ENCODE measurements around the gene BMP7.

The BMP7 gene

DNA sequence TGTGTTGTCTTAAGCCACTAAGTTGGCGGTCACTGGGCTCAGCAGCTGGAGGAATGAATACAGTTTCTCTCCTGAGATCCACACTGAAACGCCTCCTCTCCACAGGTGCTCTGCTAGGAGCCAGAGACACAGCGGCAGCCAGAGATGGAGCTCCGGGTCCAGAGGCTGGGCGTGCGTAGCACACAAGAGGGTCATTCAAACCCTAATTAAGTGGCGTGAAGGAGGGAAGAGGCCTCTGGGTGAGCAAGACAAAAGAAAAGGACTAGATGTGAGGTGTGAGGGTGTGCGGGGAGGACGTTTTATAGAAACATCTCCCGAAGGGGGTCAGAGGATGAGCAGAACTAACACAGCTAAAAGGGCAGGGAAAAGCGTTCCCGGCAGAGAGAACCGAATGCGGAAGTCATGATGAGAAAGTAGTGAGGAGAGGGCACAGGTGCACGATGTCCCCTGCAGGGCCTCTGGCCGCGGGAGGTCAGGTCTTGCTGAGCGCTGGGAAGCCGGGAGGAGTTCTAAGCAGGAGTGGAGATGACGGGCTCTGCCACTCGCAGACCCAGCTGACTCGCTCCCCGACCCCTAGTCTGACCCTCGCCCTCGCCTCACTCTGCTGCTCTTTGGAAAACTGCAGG lies 54.4 kb downstream of the BMP7 start:
- TF ChIP-seq, protein P1, sequence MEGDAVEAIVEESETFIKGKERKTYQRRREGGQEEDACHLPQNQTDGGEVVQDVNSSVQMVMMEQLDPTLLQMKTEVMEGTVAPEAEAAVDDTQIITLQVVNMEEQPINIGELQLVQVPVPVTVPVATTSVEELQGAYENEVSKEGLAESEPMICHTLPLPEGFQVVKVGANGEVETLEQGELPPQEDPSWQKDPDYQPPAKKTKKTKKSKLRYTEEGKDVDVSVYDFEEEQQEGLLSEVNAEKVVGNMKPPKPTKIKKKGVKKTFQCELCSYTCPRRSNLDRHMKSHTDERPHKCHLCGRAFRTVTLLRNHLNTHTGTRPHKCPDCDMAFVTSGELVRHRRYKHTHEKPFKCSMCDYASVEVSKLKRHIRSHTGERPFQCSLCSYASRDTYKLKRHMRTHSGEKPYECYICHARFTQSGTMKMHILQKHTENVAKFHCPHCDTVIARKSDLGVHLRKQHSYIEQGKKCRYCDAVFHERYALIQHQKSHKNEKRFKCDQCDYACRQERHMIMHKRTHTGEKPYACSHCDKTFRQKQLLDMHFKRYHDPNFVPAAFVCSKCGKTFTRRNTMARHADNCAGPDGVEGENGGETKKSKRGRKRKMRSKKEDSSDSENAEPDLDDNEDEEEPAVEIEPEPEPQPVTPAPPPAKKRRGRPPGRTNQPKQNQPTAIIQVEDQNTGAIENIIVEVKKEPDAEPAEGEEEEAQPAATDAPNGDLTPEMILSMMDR (conservative IDR thresholded peaks at IDR 0.05; ENCODE audit: low read depth, low read length), result no peak
- no peak for DNase-seq (ENCODE audit: low read depth)

DNA sequence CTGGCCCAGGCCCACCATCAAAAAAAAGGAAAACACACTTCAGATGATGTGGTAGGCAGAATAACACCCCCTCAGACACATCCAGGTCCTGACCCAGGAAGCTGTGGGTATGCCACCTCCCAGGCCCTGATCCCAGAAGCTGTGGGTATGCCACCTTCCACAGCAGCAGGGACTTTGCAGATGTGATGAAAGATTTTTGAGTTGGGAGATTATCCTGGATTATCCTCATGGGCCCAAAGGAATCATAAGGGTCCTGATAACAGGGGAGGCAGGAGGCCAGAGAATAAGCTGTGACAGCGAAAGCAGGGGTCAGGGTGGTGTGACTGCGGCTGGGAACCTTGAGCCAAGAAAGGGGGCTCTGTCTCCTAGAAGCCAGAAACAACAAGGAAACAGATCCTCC lies 55.0 kb downstream of the BMP7 start:
- H3K4me3 ChIP-seq (ENCODE audit: low read length), result no peak overlapping the region
- DNase-seq (ENCODE audit: low read depth), result no peak
- TF ChIP-seq, protein P1 (conservative IDR thresholded peaks at IDR 0.05; ENCODE audit: low read depth, low read length), result no peak

More for the DNA sequence above, 54.4 kb downstream of the BMP7 start:
- no peak overlapping the region for H3K4me3 ChIP-seq (ENCODE audit: low read length)

DNA sequence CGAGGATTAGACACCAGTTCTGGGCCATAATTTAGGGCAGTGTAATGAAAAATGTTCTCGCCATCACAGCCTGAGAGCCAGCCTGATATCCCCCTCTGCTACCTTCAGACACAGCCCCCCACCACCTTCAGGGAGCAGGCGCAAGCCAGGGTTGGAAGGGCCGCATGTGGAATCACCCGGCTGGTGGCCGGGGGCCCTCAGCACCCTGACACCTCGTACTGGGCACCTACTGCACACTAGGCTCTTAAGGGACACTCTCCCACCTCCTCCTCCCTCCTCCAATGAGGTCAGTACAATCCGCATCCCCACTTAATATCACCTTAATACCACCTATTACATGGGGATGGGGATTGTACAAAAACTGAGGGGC lies 55.5 kb downstream of the BMP7 start:
- TF ChIP-seq, protein P1 (conservative IDR thresholded peaks at IDR 0.05; ENCODE audit: low read depth, low read length), result no peak
- no peak for DNase-seq (ENCODE audit: low read depth)
- no peak overlapping the region for H3K4me3 ChIP-seq (ENCODE audit: low read length)

DNA sequence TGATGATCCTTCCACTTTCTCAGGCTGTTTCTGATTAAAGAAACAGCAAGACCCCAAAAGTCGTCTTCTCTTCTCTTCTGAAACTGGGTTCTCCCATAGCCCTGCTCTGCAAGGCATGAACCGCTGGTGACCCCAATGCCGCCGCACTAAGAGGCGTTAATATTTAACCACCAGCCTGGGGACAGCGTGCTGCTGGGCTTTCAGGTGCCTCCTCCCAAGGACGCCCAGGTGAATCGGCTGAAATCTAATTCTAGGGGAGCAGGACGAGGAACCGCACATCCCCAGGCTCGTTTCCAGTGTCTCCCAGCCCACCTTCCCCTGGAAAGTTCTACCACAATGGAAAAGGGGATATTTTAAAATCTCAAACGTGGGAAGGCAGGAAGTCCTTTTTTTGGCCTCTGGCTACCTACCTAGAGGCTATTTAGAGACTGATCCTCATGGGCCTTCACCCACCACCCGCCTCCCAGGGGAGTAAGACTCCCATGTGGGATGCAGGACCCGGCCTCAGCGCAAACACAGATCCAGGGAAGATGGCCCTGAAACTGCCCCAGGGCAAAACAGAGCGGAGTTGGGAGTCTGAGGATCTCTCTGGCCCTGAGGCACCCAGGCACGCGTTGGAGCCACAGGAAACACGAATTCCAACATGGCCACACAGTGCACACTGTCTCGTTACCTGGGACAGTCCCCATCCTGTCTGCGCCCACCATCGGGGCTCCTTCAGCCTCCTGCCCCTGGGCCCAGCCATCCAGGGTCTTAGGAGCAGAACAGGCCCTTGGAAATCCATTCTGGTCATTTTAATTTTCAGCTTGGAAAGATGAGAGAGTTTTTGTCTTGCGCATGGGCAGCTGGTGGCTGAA lies 56.2 kb downstream of the BMP7 start:
- DNase-seq (ENCODE audit: low read depth), result no peak
- TF ChIP-seq, protein P1 (conservative IDR thresholded peaks at IDR 0.05; ENCODE audit: low read depth, low read length), result no peak
- H3K4me3 ChIP-seq (ENCODE audit: low read length), result no peak overlapping the region

DNA sequence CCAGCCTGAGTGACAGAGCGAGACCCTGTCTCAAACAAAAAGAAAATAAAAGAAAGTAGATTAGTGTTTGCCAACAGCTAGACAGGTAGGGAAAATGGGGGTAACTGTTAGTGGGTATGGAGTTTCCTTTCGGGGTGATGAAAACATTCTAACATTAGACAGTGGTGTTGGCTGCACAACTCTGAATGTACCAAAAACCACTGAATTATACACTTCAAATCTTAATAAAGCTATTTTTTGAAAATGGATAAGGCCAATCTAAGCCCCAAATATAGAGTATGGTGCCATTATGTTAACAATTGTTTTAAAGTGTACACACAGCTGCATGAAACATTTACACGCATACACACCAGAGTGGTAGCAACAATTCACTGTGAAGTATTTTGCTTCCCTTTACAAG lies 57.0 kb downstream of the BMP7 start:
- no peak overlapping the region for H3K4me3 ChIP-seq (ENCODE audit: low read length)
- DNase-seq (ENCODE audit: low read depth), result no peak
- TF ChIP-seq, protein P1 (conservative IDR thresholded peaks at IDR 0.05; ENCODE audit: low read depth, low read length), result no peak

DNA sequence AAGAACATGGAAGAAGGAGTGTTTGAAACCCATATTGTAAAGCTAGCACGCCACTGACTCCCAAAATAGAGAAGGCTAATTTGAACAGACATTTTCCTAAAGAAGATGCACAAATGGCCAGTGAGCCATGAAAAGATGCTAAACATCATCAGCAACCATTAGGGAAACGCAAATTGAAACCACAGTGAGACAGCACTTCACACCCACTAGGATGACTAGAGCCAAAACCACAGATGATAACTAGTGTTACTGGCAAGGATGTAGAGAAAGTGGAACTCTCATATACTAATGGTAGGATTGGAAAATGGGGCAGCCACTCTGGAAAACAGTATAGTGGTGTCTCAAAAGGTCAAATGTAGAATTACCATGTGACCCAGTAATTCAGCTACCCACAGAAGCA lies 58.2 kb downstream of the BMP7 start:
- no peak overlapping the region for H3K4me3 ChIP-seq (ENCODE audit: low read length)
- no peak for DNase-seq (ENCODE audit: low read depth)
- TF ChIP-seq, protein P1 (conservative IDR thresholded peaks at IDR 0.05; ENCODE audit: low read depth, low read length), result no peak

DNA sequence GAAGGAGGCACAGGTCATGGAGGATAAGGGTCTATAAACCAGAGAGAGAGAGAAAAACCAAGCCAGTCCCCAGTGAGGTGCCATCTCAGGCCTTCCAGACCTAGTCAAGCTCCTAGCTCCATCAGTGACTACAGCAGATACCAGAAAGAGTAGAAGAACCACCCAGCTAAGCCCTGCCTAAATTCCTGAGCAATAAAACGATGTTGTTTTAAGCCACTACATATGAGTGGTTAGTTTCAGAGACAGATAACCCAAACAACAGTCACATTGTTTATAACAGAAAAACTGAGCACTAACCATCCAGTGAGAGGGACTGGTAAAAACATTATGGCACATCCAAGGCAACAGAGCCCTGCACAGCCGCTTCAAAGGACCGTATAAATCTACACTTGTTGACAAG lies 59.2 kb downstream of the BMP7 start:
- no peak overlapping the region for H3K4me3 ChIP-seq (ENCODE audit: low read length)
- DNase-seq (ENCODE audit: low read depth), result no peak
- TF ChIP-seq, protein P1 (conservative IDR thresholded peaks at IDR 0.05; ENCODE audit: low read depth, low read length), result no peak

Data from retinal pigment epithelial cell (primary cell).